A549 (cell line): ENCODE data around the gene SRL. TPM values are rescaled to one million over a fixed set of nuclear protein-coding genes. Genes with fewer than 3 reads are reported as not detected.

Experiments
- ATAC-seq, 2 experiments: fragments of 200-7000 bp in 1 of 2; fragments of >200 bp in 1 of 2; cut with Nextera tagmentation in 1 of 2; cut with Tn5 transposase in 1 of 2; 3 replicates each; pipeline versions ENCODE4 v1.8.0 to v1.9.1; 2018 to 2020; ENCODE audit warnings: mild to moderate bottlenecking in 1 of 2, moderate library complexity in 1 of 2
- CTCF ChIA-PET: fragments of 300-600 bp; sonication (Branson Sonifier 250); formaldehyde crosslinking; extraction: SDS; loops from one replicate; lab custom pipeline; 2021; ENCODE audit warnings: antibody characterized with exemption, inconsistent platforms; lab: Yijun Ruan, JAX
- POLR2A ChIA-PET: fragments of 350-600 bp; formaldehyde crosslinking; extraction: SDS; loops from one replicate; lab custom pipeline; 2021; ENCODE audit warnings: antibody characterized with exemption, inconsistent platforms; lab: Yijun Ruan, JAX
- DNase-seq, 2 experiments: peaks; one replicate each; pipeline versions ENCODE4 v3.0.0 to v3.0.0-alpha.2; 2011 to 2016; ENCODE audit warnings: low read depth in 1 of 2, low spot score in 1 of 2
- FAIRE-seq: peaks from 2 replicates; lab custom pipeline; 2011; peaks lifted over from hg19 to GRCh38; lab: Jason Lieb, UNC
- H3K27ac ChIP-seq, 2 experiments: fragments of >200 bp; sonication (Bioruptor Twin); formaldehyde crosslinking; 3 replicates each; pipeline ENCODE4 v1.5.1; 2016 to 2017
- H3K4me1 ChIP-seq: fragments of >200 bp; sonication (Bioruptor Twin); formaldehyde crosslinking; 3 replicates; pipeline ENCODE4 v1.6.1; 2016
- H3K4me2 ChIP-seq: fragments of >200 bp; sonication (Bioruptor Twin); formaldehyde crosslinking; 3 replicates; pipeline ENCODE4 v1.6.1; 2016
- H3K4me3 ChIP-seq: fragments of >200 bp; sonication (Bioruptor Twin); formaldehyde crosslinking; 3 replicates; pipeline ENCODE4 v1.5.1; 2016
- H3K9me3 ChIP-seq: fragments of >200 bp; sonication (Bioruptor Twin); formaldehyde crosslinking; 3 replicates; pipeline ENCODE4 v1.6.1; 2016
- CBX8 ChIP-seq: fragments of 200-600 bp; sonication (generic); IDR thresholded peaks from 2 replicates; pipeline ENCODE4 v1.6.1; 2016
- CEBPB ChIP-seq, 2 experiments: fragments of >200 bp in 1 of 2; sonication (Bioruptor Twin) in 1 of 2; formaldehyde crosslinking in 1 of 2; IDR thresholded peaks; 2 replicates each; pipeline ENCODE4 v1.6.1; 2012 to 2016
- CHD4 ChIP-seq: fragments of 200-600 bp; sonication (generic); IDR thresholded peaks from 2 replicates; pipeline ENCODE4 v1.6.1; 2016; ENCODE audit warnings: antibody characterized with exemption, mild to moderate bottlenecking, borderline replicate concordance
- EHF ChIP-seq: fragments of 250-450 bp; sonication (Bioruptor Pico); IDR thresholded peaks from 2 replicates; pipeline ENCODE4 v1.5.0; 2020; ENCODE audit warnings: mild to moderate bottlenecking
- ESRRA ChIP-seq: fragments of 150-350 bp; IDR thresholded peaks from 2 replicates; pipeline ENCODE4 v1.6.1; 2014; ENCODE audit warnings: mild to moderate bottlenecking, low read length, borderline replicate concordance
- FOXS1 ChIP-seq: fragments of 250-450 bp; sonication (Bioruptor Pico); IDR thresholded peaks from 2 replicates; pipeline ENCODE4 v1.5.0; 2020; ENCODE audit warnings: mild to moderate bottlenecking, moderate library complexity
- GATA3 ChIP-seq: IDR thresholded peaks from 2 replicates; pipeline ENCODE4 v1.6.1; 2012; ENCODE audit warnings: borderline replicate concordance
- HEYL ChIP-seq: fragments of 250-450 bp; sonication (Bioruptor Pico); IDR thresholded peaks from 2 replicates; pipeline ENCODE4 v1.8.0; 2021; ENCODE audit warnings: mild to moderate bottlenecking, moderate library complexity
- JUN ChIP-seq, 2 experiments: fragments of >200 bp; sonication (Bioruptor Twin); formaldehyde crosslinking; IDR thresholded peaks; 2 replicates in 1 of 2; 3 replicates in 1 of 2; pipeline ENCODE4 v1.6.1; 2016 to 2017
- MAZ ChIP-seq: fragments of 150-350 bp; IDR thresholded peaks from 2 replicates; pipeline ENCODE4 v1.6.1; 2014; ENCODE audit warnings: antibody characterized with exemption, low read depth, low read length, borderline replicate concordance
- MYC ChIP-seq: IDR thresholded peaks from 2 replicates; pipeline ENCODE4 v1.6.1; 2012; ENCODE audit warnings: mild to moderate bottlenecking, inconsistent platforms, low read length, improper control_type of control experiment, borderline replicate concordance
- NPAS2 ChIP-seq: fragments of 250-450 bp; sonication (Bioruptor Pico); IDR thresholded peaks from 2 replicates; pipeline ENCODE4 v1.8.0; 2022; ENCODE audit warnings: mild to moderate bottlenecking, moderate library complexity, borderline replicate concordance
- PHF8 ChIP-seq: fragments of 200-600 bp; sonication (generic); IDR thresholded peaks from 2 replicates; pipeline ENCODE4 v1.6.1; 2016; ENCODE audit warnings: low read depth, mild to moderate bottlenecking, antibody characterized with exemption, moderate library complexity, borderline replicate concordance
- RAD21 ChIP-seq, 2 experiments: fragments of >200 bp in 1 of 2; sonication (Bioruptor Twin) in 1 of 2; formaldehyde crosslinking in 1 of 2; IDR thresholded peaks in 1 of 2; conservative IDR thresholded peaks in 1 of 2; 2 replicates in 1 of 2; 3 replicates in 1 of 2; pipeline ENCODE4 v1.6.1; 2012 to 2018; ENCODE audit warnings: inconsistent platforms in 1 of 2
- SREBF2 ChIP-seq: fragments of 450-650 bp; IDR thresholded peaks from 2 replicates; pipeline ENCODE4 v1.6.1; 2014; ENCODE audit warnings: mild to moderate bottlenecking, moderate library complexity
- TFCP2L1 ChIP-seq: fragments of 250-450 bp; sonication (Bioruptor Pico); IDR thresholded peaks from 2 replicates; pipeline ENCODE4 v1.5.0; 2021; ENCODE audit warnings: mild to moderate bottlenecking
- ZC3H11A ChIP-seq: fragments of 450-650 bp; IDR thresholded peaks from 2 replicates; pipeline ENCODE4 v1.6.1; 2014; ENCODE audit warnings: antibody characterized with exemption, mild to moderate bottlenecking
- WGBS: methylation state at CpG from one replicate; pipeline ENCODE4 v1.1.6; 2017; ENCODE audit errors: missing lambda C conversion rate; 5-methylcytosine and 5-hydroxymethylcytosine counted together
- polyA plus RNA-seq, 4 experiments: library from polyadenylated mRNA; depleted of rRNA in 3 of 4; stranded (reverse); fragments of >200 nt; fragmentation: RNase III in 1 of 4; extraction: RNeasy Plus Mini Kit Qiagen cat#74134 plus additional on column Dnase treatment in 1 of 4; gene quantifications; 2 replicates in 3 of 4; 3 replicates in 1 of 4; pipeline ENCODE4 v1.2.3, GENCODE V29; 2011 to 2017
- TF ChIP-seq, protein P1 (sequence below): fragments of >200 bp; sonication (Bioruptor Twin); formaldehyde crosslinking; IDR thresholded peaks from 3 replicates; pipeline ENCODE4 v1.5.1; 2016
- TF ChIP-seq, protein P2 (sequence below): fragments of >200 bp; sonication (Bioruptor Twin); formaldehyde crosslinking; IDR thresholded peaks from 3 replicates; pipeline ENCODE4 v1.6.1; 2016
- TF ChIP-seq, protein P3 (sequence below): IDR thresholded peaks from 2 replicates; pipeline ENCODE4 v1.6.1; 2012
- TF ChIP-seq, protein P4 (sequence below): fragments of 450-650 bp; IDR thresholded peaks from 2 replicates; pipeline ENCODE4 v1.6.1; 2014; ENCODE audit warnings: antibody characterized with exemption
- TF ChIP-seq, protein P5 (sequence below): fragments of 150-350 bp; IDR thresholded peaks from 2 replicates; pipeline ENCODE4 v1.6.1; 2014; ENCODE audit warnings: low read depth, mild to moderate bottlenecking, low read length
- TF ChIP-seq, protein P6 (sequence below): IDR thresholded peaks from 2 replicates; pipeline ENCODE4 v1.6.1; 2012

Gene SRL
- polyA plus RNA-seq, 2 of the 4 experiments (the other 2 are of a cell fraction), result 0.03 TPM; not detected in 1

DNA sequence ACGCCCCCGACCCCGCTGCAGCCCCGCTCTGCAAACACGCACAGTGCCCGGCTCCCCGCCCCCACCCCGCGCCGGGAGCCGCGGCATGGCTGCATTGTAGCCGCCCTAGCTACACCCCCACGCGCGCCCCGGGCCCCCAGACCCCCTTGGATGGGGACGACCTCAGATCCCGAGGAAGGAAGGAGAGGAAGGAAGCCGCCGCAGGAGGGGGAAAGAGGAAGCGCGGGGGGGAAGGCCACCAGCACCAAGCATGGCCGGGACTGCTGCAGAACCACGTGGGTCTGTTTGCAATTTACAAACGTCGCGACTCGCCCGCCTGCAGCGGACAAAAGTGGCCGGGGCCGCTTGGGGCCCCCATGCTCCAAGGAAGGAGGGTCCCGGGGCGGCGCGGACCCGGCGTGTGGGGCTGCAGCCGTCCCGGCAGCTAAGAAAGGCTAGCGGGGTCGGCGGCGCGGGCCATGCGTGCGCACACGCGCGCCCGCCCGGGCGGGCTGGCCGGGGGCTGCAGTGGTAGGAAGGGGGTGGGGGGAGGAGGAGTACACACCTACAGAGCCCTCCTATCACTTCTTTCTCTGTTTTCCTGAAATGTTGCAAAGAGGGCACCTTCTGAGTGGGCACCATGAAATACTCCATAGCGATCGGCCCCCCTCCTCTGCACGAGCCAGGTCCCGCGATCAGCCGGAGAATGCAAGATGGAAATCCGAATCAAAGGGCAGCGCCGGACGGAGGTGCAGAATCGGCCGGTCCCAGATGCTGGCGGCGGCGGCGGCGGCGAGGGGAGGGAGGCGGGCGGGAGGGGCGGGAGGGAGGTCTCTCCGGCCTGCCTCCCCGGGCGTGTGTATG lies 30.5 kb upstream of the SRL start:
- TF ChIP-seq MAZ, result no peak
- peak in 1 of 2 experiments; percentile 14; a peak in 2 of 5 replicates for TF ChIP-seq JUN (IDR thresholded peaks at IDR 0.05)
- TF ChIP-seq, protein P1, sequence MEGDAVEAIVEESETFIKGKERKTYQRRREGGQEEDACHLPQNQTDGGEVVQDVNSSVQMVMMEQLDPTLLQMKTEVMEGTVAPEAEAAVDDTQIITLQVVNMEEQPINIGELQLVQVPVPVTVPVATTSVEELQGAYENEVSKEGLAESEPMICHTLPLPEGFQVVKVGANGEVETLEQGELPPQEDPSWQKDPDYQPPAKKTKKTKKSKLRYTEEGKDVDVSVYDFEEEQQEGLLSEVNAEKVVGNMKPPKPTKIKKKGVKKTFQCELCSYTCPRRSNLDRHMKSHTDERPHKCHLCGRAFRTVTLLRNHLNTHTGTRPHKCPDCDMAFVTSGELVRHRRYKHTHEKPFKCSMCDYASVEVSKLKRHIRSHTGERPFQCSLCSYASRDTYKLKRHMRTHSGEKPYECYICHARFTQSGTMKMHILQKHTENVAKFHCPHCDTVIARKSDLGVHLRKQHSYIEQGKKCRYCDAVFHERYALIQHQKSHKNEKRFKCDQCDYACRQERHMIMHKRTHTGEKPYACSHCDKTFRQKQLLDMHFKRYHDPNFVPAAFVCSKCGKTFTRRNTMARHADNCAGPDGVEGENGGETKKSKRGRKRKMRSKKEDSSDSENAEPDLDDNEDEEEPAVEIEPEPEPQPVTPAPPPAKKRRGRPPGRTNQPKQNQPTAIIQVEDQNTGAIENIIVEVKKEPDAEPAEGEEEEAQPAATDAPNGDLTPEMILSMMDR, result peak; percentile 2; the same call in 1 of the 3 replicates
- no peak for TF ChIP-seq CBX8
- TF ChIP-seq, protein P2, sequence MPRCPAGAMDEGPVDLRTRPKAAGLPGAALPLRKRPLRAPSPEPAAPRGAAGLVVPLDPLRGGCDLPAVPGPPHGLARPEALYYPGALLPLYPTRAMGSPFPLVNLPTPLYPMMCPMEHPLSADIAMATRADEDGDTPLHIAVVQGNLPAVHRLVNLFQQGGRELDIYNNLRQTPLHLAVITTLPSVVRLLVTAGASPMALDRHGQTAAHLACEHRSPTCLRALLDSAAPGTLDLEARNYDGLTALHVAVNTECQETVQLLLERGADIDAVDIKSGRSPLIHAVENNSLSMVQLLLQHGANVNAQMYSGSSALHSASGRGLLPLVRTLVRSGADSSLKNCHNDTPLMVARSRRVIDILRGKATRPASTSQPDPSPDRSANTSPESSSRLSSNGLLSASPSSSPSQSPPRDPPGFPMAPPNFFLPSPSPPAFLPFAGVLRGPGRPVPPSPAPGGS, result peak; percentile 16; the same call in 1 of the 3 replicates
- TF ChIP-seq NPAS2, result no peak
- TF ChIP-seq, protein P3, sequence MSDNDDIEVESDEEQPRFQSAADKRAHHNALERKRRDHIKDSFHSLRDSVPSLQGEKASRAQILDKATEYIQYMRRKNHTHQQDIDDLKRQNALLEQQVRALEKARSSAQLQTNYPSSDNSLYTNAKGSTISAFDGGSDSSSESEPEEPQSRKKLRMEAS, result peak; percentile 71
- peak; percentile 65; the same call in 1 of the 2 replicates for TF ChIP-seq MYC
- no peak for TF ChIP-seq GATA3
- peak; percentile 34 for TF ChIP-seq PHF8
- no peak for TF ChIP-seq SREBF2
- TF ChIP-seq, protein P4, sequence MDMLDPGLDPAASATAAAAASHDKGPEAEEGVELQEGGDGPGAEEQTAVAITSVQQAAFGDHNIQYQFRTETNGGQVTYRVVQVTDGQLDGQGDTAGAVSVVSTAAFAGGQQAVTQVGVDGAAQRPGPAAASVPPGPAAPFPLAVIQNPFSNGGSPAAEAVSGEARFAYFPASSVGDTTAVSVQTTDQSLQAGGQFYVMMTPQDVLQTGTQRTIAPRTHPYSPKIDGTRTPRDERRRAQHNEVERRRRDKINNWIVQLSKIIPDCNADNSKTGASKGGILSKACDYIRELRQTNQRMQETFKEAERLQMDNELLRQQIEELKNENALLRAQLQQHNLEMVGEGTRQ, result peak; percentile 50; the same call in 1 of the 2 replicates
- WGBS, result under 1% methylated on average over 29 of the region's 79 CpGs
- ChIA-PET POLR2A (interaction anchor here (0.5 to 3.3 kb wide), 32 partner anchors 11 to 1122 kb away, joined by 3 to 39 read pairs (median 5); partner anchors contain the start of genes GLIS2 and PAM16), CTCF (interaction anchor here (0.6 to 10.9 kb wide), 14 partner anchors 11 to 1389 kb away, joined by 3 to 152 read pairs (median 13); partner anchors contain the start of genes FLYWCH2 and GLIS2)
- Histone ChIP-seq H3K4me3 (peak overlapping the region; percentile 87), H3K27ac (peak overlapping the region; percentile 98 to 99), H3K4me2 (peak overlapping the region; percentile 90), H3K4me1 (peaks cover 10% of the 10 kb centered on the region), H3K9me3 (no peaks in the 10 kb centered on the region)
- DNase-seq (peak; percentile 44 to 60), ATAC-seq (peak; percentile 5 to 19), FAIRE-seq (no peak)

DNA sequence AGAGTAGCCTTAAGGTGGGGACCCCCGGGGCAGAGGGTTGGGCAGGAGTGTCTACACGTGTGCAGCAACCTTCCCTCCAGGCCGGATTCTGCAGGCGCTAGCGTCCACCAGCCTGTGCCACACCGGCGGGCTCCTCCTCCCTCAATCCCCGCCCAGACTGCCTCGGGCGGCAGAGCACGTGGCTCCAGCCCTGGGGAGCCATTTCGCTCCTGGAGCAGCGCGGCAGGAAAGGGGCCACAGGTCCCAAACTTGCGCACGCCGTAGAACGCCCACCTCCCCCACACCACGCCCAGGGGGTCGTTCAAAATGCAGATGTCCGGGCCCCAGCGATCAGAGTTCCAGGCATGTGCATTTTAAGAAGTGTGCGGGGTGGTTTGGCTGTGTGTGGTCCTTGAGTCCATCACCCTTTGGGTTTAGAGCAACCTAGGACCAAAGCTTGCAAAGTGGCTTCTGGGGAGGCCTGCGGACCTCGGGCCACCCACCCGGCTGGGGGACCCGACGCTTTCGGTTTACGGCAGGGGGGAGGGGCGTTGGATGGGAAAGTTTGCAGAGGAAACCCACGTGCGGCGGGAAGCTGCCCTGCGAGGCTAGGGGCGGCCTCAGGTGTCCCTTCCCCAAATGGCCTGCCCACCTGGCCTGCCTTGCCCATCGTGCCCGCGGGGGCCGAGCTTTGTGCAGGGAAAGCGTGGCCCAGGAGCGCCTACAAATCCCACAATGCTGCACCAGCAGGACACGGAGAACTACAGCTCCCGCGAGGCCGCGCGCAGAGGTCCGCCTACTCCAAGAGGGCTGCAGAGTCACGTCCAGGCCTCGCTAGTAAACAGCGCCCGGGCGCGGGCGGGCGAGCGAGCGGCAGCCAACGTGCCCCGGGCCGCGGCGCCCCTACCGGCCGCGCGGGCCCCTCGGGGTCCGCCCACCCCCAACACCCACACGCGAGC lies 29.6 kb upstream of the SRL start:
- POLR2A ChIA-PET, result interaction anchor here (0.6 to 3.3 kb wide), 19 partner anchors 10 to 133 kb away, joined by 3 to 39 read pairs (median 4); partner anchors contain the start of genes GLIS2 and PAM16
- Histone ChIP-seq H3K4me3 (peak overlapping the region; percentile 87), H3K4me1 (peaks cover 10% of the 10 kb centered on the region), H3K4me2 (peak overlapping the region; percentile 90), H3K9me3 (no peaks in the 10 kb centered on the region), H3K27ac (peak overlapping the region; percentile 98 to 99)
- FAIRE-seq, result no peak
- ATAC-seq, result peak; percentile 73 to 86
- peak; percentile 89 to 96 for DNase-seq
- WGBS, result 2% methylated on average over 32 of the region's 72 CpGs
- CTCF ChIA-PET, result interaction anchor here (0.7 to 10.9 kb wide), 14 partner anchors 9 to 131 kb away, joined by 3 to 152 read pairs (median 10); no protein-coding TSS in a partner anchor
- no peak for TF ChIP-seq MAZ
- no peak for TF ChIP-seq HEYL (CRISPR knock-in tag)
- no peak for TF ChIP-seq FOXS1 (CRISPR knock-in tag)
- TF ChIP-seq SREBF2, result no peak
- TF ChIP-seq CEBPB (IDR thresholded peaks at IDR 0.05), result no peak
- TF ChIP-seq EHF (CRISPR knock-in tag), result no peak
- TF ChIP-seq CHD4, result no peak
- TF ChIP-seq, protein P5, sequence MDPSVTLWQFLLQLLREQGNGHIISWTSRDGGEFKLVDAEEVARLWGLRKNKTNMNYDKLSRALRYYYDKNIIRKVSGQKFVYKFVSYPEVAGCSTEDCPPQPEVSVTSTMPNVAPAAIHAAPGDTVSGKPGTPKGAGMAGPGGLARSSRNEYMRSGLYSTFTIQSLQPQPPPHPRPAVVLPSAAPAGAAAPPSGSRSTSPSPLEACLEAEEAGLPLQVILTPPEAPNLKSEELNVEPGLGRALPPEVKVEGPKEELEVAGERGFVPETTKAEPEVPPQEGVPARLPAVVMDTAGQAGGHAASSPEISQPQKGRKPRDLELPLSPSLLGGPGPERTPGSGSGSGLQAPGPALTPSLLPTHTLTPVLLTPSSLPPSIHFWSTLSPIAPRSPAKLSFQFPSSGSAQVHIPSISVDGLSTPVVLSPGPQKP, result no peak
- TF ChIP-seq ZC3H11A, result no peak
- TF ChIP-seq TFCP2L1 (CRISPR knock-in tag), result no peak
- TF ChIP-seq RAD21 (conservative IDR thresholded peaks at IDR 0.05 in 1 of 2, IDR thresholded peaks at IDR 0.05 in 1 of 2), result no peak
- no peak for TF ChIP-seq ESRRA
- TF ChIP-seq, protein P6, sequence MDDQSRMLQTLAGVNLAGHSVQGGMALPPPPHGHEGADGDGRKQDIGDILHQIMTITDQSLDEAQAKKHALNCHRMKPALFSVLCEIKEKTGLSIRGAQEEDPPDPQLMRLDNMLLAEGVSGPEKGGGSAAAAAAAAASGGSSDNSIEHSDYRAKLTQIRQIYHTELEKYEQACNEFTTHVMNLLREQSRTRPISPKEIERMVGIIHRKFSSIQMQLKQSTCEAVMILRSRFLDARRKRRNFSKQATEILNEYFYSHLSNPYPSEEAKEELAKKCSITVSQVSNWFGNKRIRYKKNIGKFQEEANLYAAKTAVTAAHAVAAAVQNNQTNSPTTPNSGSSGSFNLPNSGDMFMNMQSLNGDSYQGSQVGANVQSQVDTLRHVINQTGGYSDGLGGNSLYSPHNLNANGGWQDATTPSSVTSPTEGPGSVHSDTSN, result peak; percentile 17; the same call in 1 of the 2 replicates
